Ovary (tissue), 3 donors: ENCODE measurements around the gene LACTB.

Experiments used
- EP300 ChIP-seq: sonication (generic); formaldehyde crosslinking; IDR thresholded peaks from one replicate; pipeline ENCODE4 v1.6.1; 2017; ENCODE audit warnings: antibody characterized with exemption
- POLR2A ChIP-seq: fragments of 450-650 bp; IDR thresholded peaks from one replicate; pipeline ENCODE4 v1.6.1; 2017; ENCODE audit warnings: antibody characterized with exemption, mild to moderate bottlenecking, moderate library complexity
- TF ChIP-seq, protein P1 (sequence below), 3 donors: fragments of 450-650 bp in 2 of 3; fragments of 200-600 bp in 1 of 3; IDR thresholded peaks; one replicate each; pipeline versions ENCODE4 v1.5.1 to v1.8.0; 2016 to 2022; ENCODE audit warnings: antibody characterized with exemption in 3 of 3, mild to moderate bottlenecking in 1 of 3
- donor health status: DM: no; HTN: no; CAD: no.

DNA sequence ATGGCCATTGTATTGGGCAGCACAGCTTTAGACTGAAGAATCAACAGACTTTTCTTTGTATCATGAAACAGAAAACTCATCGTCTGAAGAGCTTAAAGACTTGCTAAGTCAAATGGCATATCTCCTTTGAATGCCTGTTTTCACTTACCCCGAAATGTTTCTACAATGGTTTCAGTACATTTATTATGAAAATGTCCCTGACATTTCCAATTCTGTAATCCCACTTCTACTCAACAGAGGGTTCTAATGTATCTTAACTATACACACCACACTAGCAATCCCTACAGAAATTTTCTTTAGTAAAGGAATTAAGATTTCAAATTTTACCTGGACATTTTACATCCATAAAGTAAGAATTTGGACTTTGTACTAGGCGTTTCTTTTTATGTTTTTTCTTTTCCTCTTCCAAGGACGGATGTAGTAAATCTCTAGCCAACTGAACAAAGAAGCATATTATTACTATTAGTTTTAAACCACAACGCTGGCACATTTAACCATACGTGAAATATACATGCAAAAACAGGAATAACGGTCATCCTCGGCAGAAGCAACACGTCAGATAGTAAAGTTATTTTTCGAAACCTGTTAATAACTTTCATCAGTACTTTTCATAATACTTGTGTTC, 34.5 kb downstream of the LACTB start:
- TF ChIP-seq POLR2A (no peak), EP300 (no peak)
- TF ChIP-seq, protein P1, sequence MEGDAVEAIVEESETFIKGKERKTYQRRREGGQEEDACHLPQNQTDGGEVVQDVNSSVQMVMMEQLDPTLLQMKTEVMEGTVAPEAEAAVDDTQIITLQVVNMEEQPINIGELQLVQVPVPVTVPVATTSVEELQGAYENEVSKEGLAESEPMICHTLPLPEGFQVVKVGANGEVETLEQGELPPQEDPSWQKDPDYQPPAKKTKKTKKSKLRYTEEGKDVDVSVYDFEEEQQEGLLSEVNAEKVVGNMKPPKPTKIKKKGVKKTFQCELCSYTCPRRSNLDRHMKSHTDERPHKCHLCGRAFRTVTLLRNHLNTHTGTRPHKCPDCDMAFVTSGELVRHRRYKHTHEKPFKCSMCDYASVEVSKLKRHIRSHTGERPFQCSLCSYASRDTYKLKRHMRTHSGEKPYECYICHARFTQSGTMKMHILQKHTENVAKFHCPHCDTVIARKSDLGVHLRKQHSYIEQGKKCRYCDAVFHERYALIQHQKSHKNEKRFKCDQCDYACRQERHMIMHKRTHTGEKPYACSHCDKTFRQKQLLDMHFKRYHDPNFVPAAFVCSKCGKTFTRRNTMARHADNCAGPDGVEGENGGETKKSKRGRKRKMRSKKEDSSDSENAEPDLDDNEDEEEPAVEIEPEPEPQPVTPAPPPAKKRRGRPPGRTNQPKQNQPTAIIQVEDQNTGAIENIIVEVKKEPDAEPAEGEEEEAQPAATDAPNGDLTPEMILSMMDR (IDR thresholded peaks at IDR 0.05) = no peak
